ENCODE data around the gene PRKCE.

The PRKCE gene

DNA sequence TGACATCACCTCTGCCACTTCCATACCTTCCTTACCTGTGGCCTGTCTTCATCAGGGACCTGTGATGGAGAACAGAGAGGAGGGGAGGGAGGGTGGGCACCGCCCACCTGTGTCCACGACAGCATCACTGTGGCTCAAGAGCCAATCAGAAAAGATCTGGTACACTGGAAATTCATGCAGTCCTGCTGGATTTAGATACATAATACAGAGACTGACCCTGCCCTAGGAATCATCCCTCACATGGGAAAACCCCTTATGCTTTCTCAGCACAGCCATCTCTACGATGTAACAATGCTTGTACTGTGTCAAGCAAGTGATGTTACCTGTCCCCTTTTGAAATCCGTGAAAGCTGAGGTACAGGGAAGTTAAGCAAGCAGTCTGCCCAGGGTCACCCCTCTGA is 500.1 kb downstream of the PRKCE start:
- TF ChIP-seq, protein P1, sequence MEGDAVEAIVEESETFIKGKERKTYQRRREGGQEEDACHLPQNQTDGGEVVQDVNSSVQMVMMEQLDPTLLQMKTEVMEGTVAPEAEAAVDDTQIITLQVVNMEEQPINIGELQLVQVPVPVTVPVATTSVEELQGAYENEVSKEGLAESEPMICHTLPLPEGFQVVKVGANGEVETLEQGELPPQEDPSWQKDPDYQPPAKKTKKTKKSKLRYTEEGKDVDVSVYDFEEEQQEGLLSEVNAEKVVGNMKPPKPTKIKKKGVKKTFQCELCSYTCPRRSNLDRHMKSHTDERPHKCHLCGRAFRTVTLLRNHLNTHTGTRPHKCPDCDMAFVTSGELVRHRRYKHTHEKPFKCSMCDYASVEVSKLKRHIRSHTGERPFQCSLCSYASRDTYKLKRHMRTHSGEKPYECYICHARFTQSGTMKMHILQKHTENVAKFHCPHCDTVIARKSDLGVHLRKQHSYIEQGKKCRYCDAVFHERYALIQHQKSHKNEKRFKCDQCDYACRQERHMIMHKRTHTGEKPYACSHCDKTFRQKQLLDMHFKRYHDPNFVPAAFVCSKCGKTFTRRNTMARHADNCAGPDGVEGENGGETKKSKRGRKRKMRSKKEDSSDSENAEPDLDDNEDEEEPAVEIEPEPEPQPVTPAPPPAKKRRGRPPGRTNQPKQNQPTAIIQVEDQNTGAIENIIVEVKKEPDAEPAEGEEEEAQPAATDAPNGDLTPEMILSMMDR (IDR thresholded peaks at IDR 0.05) = no peak

DNA sequence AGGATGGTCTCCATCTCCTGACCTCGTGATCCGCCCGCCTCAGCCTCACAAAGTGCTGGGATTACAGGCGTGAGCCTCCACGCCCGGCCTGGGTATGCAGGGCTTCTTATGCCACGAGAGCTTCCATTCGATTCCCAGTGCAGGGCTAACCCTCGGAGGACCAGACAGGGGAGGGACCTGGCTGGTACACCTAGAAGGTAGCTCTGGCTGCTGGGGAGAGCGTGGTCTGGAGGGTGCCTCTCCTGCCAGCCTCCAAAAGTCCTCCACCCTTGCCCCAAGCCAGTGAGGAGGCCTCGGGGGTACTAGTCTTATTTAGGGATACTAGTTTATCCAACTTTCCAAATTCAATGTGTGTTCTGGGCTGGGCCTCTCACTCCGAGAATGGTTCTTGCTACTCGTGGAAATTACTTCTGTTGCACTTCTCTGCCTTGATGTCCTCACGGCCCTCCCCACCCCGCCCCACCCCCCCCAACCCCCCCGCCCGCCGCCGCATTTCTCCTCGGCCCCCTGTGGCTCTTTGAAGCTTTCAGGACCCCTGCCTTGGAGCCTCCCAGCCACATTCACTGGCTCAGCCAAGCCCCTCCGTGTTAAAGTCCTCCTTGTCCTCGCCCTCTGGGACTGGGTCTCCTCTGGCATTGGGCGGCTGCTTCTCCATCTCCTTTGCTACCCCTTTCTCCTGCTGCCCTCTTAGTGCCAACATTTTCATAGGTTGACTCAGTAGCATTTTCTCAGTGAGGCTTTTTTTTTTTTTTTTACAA is 502.7 kb downstream of the PRKCE start:
- TF ChIP-seq, protein P1 (IDR thresholded peaks at IDR 0.05) = no peak

DNA sequence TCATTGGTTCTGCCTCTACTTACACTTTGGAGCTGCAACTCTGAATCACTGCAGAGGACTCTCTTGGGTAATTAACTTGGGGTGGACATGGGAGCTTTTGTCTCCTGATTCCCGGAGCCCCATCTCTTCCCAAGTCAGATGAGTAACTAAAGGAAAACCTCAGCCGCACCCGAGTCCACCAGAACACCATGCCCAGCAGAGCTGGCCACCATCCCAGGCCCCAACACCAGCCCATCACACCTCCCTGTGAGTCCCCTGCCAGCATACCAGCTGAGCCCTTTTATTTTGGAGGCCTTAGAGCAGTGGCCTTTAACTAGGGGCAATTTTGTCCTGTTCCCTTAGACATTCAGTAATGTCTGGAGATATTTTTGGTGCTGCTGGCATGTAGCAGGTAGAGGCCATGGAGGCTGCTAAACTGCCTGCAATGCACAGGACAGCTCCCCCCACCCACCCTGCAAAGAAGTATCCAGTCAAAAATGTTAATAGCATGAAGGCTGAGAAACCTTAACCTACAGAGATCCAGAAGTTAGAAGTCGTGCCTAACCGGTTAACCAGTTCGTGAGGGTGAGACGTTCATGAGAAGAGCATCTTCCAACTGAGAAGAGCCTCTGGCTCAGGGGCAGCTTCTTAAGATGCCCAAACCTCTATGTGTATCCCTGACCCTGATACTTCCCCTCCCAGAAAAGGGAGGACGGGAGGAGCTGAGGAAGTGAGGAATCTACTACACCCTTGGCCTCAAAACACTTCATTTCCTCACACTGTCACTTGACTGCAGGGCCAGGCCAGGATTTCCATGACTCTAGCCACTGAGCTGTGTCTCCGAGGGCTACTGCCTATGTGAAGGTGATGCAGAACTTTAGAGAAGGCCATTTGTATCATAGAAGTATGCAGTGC is 505.8 kb downstream of the PRKCE start:
- TF ChIP-seq, protein P1 (IDR thresholded peaks at IDR 0.05) = no peak

DNA sequence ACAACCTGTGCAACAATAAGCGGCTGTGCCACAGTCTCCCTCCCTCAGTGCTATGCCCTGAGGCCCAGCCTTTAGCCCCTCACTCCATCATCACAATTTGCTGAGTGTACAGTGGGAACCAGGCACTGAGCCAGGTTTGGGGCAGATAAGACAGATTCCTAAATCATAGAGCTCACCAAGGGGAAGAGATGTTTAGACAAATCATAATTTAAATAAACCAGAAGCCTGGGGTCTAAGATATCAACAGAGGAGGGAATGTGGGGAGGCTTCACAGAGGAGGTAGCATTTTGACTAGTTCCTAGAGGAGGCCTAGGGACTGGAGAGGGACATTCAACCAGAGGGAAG is 506.5 kb downstream of the PRKCE start:
- TF ChIP-seq, protein P1 (IDR thresholded peaks at IDR 0.05) = no peak

DNA sequence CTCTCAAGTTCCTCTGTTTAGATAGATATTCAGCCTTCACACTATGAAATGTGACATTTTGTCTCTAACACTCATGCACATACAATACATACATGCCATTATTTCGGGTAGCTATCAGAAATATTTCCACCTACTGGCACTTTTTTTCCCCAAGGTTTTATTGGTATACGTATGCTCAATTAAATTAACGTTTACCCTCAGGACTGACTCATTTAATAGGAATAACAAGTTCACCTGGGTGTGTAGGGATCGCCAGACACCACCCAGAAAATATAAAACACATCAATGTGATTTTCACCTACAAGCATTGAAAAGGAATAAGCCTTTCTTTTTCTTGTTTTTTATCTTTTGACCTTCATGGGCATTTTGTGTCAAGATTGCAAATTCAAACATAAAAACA is 507.2 kb downstream of the PRKCE start:
- TF ChIP-seq, protein P1 (IDR thresholded peaks at IDR 0.05) = no peak

DNA sequence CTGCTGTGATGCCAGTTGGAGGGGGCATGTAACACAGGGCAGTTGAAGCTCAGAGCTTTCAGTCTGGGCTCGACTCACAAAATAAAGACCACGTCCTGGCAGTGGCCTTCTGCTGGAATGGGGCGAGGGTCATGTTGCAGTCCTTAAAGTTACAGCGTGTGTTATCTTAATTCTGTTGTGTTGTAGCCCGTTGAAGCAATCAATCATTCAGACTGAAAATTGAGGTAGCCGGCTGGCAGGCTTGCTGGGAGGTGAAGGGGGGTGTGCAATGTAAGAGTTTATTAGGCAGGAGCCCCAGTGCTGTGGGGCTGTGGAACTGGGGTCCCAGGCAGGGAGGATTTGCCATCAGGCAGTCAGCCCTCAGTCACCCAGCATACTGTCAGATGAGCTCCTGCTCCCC is 508.9 kb downstream of the PRKCE start:
- TF ChIP-seq, protein P1 (IDR thresholded peaks at IDR 0.05) = no peak

- TF ChIP-seq, protein P1 (IDR thresholded peaks at IDR 0.05) = no peak
Observed at GRCh38 chr2:46161315-46161714, 509.8 kb downstream of the PRKCE start.

Measured in LNCAP (cell line).